ENCODE results near the gene MUC12.

DNA sequence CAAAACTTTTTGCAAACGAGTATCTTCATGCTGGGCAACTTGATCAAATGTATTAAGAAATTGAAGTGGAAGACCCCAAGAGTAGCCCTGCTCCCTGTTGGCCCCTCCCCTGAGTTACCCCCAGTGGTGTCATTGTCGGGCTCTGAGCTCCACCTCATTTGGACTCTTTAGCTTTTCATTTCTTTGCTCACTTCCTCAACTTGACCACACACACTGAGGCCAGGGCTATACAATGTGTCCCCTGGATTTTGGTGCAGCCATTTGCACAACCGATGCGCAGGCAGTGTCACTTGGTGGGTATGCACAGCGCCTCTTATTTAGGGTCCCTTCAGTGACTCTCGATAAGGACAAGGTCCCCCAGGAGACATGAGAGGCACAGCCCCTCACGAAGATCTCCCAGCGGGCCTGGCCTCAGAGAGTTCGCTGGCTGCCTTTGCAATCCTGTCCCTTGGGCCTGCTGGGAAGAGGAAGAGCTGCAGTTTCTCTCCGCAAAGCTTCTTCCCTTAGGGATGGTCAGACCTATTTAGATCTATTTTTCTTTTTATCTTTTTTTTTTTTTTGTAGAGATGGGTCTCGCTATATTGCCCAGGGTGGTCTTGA lies 22.5 kb upstream of the MUC12 start:
- TF ChIP-seq HDAC2 (CRISPR knock-in tag; IDR thresholded peaks at IDR 0.05) (no peak), NONO (IDR thresholded peaks at IDR 0.05) (no peak), NONO (CRISPR knock-in tag; conservative IDR thresholded peaks at IDR 0.05) (no peak)

Data from HepG2 (cell line).